ENCODE measurements around the gene CA5A. TPM values are rescaled to one million over a fixed set of nuclear protein-coding genes. Genes with fewer than 3 reads are reported as not detected.
"Not testable (repeated sequence)": the region's sequence is repeated elsewhere in the genome, so short reads cannot be mapped to it uniquely, and the experiment has no call there.

Gene CA5A
- total RNA-seq, 1 experiment from 2014 or later, result not detected

DNA sequence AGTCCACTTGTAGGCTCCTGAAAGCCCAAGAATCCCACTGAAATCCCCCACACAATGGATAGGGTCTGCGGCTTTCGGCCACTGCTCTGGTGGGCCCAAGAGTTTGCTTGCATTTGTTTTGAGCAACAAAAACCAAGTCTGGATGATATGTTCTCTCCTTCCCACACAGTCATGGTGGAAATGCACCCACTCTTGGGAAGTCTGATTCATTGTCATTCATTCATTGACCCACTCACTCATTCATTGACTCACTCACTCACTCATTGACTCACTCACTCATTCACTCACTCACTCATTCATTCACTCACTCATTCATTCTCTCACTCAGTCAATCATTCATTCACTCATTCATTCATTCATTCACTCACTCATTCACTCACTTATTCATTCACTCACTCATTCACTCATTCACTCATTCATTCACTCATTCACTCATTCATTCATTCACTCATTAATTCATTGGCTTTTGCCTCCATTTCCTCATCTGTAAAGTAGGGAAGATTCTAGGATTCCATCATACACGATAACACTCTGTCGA lies 2.2 kb upstream of the CA5A start:
- POLR2A ChIA-PET, result interaction anchor here (1.2 kb wide), 1 partner anchor 13 kb away, joined by 3 read pairs; the partner anchor contains the start of gene BANP
- no peaks in the 10 kb centered on the region for H3K9me2 ChIP-seq (ENCODE audit: insufficient read depth)
- no peaks in the 10 kb centered on the region for H3K4me1 ChIP-seq (ENCODE audit: control insufficient read depth in 1 of 2, insufficient read depth in 2 of 2, low read length in 2 of 2)
- RAD21 ChIA-PET (ENCODE audit: low non-redundant PET in 1 of 2, low total read pairs in 2 of 2, uncharacterized antibody in 2 of 2, unreplicated experiment in 2 of 2), result no interaction called here
- DNase-seq (ENCODE audit: low read depth, low spot score), result no peak
- H3K27me3 ChIP-seq (ENCODE audit: insufficient read depth, low read length), result no peaks in the 10 kb centered on the region
- TF ChIP-seq ZNF274 (IDR thresholded peaks at IDR 0.05; ENCODE audit: low read depth, low read length), result no peak
- H3K9me3 ChIP-seq (ENCODE audit: control insufficient read depth in 1 of 2, insufficient read depth in 1 of 2, low read depth in 1 of 2, low read length in 2 of 2), result no peaks in the 10 kb centered on the region
- no peaks in the 10 kb centered on the region for H3K79me2 ChIP-seq (ENCODE audit: insufficient read depth, low read length)
- no peak overlapping the region for H3K4me2 ChIP-seq (ENCODE audit: low read length)
- no TSS peak for BruUV-seq (replicated peaks)
- H3K36me3 ChIP-seq (ENCODE audit: control insufficient read depth in 1 of 2, insufficient read depth in 2 of 2, low read length in 2 of 2), result no peaks in the 10 kb centered on the region
- intact Hi-C loops (cut with micrococcal nuclease), result no loop called here
- no peak overlapping the region for H3K4me3 ChIP-seq (replicated peaks in 1 of 2; ENCODE audit: low read depth in 1 of 2, low read length in 2 of 2)
- no peak overlapping the region for H2AFZ ChIP-seq (ENCODE audit: low read depth, low read length, poor library complexity, severe bottlenecking)
- no peaks in the 10 kb centered on the region for H4K20me1 ChIP-seq (ENCODE audit: insufficient read depth)
- ATAC-seq, result no peak
- CTCF ChIA-PET, result no interaction called here
- H3K9ac ChIP-seq (ENCODE audit: low read length), result no peak overlapping the region
- no peak overlapping the region for H3K27ac ChIP-seq (ENCODE audit: low read depth, low read length)

DNA sequence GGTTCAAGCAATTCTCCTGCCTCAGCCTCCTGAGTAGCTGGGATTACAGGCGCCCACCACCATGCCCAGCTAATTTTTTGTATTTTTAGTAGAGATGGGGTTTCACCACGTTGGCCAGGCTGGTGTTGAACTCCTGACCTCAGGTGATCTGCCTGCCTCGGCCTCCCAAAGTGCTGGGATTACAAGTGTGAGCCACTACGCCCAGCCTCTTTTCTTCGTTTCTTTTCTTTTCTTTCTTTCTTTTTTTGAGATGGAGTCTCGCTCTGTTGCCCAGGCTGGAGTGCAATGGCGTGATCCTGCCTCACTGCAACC lies 858 bp upstream of the CA5A start:
- BruUV-seq (replicated peaks); H4K20me1 ChIP-seq (ENCODE audit: insufficient read depth); intact Hi-C loops (cut with micrococcal nuclease); H3K4me2 ChIP-seq (ENCODE audit: low read length); H3K4me3 ChIP-seq (replicated peaks in 1 of 2; ENCODE audit: low read depth in 1 of 2, low read length in 2 of 2); ATAC-seq; H3K36me3 ChIP-seq (ENCODE audit: control insufficient read depth in 1 of 2, insufficient read depth in 2 of 2, low read length in 2 of 2); H3K79me2 ChIP-seq (ENCODE audit: insufficient read depth, low read length); H3K27ac ChIP-seq (ENCODE audit: low read depth, low read length); H3K27me3 ChIP-seq (ENCODE audit: insufficient read depth, low read length); H3K9ac ChIP-seq (ENCODE audit: low read length); DNase-seq (ENCODE audit: low read depth, low spot score); RAD21 ChIA-PET (ENCODE audit: low non-redundant PET in 1 of 2, low total read pairs in 2 of 2, uncharacterized antibody in 2 of 2, unreplicated experiment in 2 of 2); H3K4me1 ChIP-seq (ENCODE audit: control insufficient read depth in 1 of 2, insufficient read depth in 2 of 2, low read length in 2 of 2); H2AFZ ChIP-seq (ENCODE audit: low read depth, low read length, poor library complexity, severe bottlenecking); H3K9me2 ChIP-seq (ENCODE audit: insufficient read depth); H3K9me3 ChIP-seq (ENCODE audit: control insufficient read depth in 1 of 2, insufficient read depth in 1 of 2, low read depth in 1 of 2, low read length in 2 of 2): not testable (repeated sequence)
- ChIA-PET CTCF (interaction anchor here (0.7 kb wide), 1 partner anchor 164 kb away, joined by 4 read pairs; no protein-coding TSS in a partner anchor), POLR2A (interaction anchor here (1.1 kb wide), 1 partner anchor 12 kb away, joined by 3 read pairs; no protein-coding TSS in a partner anchor)

DNA sequence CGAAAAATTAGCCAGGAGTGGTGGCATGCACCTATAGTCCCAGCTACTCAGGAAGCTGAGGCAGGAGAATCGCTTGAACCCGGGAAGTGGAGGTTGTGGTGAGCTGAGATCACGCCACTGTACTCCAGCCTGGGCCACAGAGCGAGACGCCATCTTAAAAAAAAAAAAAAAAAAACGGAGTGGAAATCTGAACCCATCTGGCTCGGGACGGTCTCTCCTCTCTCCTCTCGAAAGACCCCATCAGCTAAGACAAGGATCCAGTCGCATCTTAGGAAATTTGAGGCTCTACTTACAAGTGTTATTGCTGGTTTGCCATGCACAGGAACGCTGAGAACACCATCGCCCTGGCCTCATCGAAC lies 334 bp downstream of the CA5A start:
- H4K20me1 ChIP-seq (ENCODE audit: insufficient read depth); H3K36me3 ChIP-seq (ENCODE audit: control insufficient read depth in 1 of 2, insufficient read depth in 2 of 2, low read length in 2 of 2); CTCF ChIA-PET; H3K4me3 ChIP-seq (replicated peaks in 1 of 2; ENCODE audit: low read depth in 1 of 2, low read length in 2 of 2); H3K4me1 ChIP-seq (ENCODE audit: control insufficient read depth in 1 of 2, insufficient read depth in 2 of 2, low read length in 2 of 2); H3K9ac ChIP-seq (ENCODE audit: low read length); H3K4me2 ChIP-seq (ENCODE audit: low read length); intact Hi-C loops (cut with micrococcal nuclease); ATAC-seq; H3K9me3 ChIP-seq (ENCODE audit: control insufficient read depth in 1 of 2, insufficient read depth in 1 of 2, low read depth in 1 of 2, low read length in 2 of 2); POLR2A ChIA-PET; RAD21 ChIA-PET (ENCODE audit: low non-redundant PET in 1 of 2, low total read pairs in 2 of 2, uncharacterized antibody in 2 of 2, unreplicated experiment in 2 of 2); DNase-seq (ENCODE audit: low read depth, low spot score); H2AFZ ChIP-seq (ENCODE audit: low read depth, low read length, poor library complexity, severe bottlenecking); H3K79me2 ChIP-seq (ENCODE audit: insufficient read depth, low read length); H3K9me2 ChIP-seq (ENCODE audit: insufficient read depth); H3K27me3 ChIP-seq (ENCODE audit: insufficient read depth, low read length); H3K27ac ChIP-seq (ENCODE audit: low read depth, low read length); BruUV-seq (replicated peaks): not testable (repeated sequence)

DNA sequence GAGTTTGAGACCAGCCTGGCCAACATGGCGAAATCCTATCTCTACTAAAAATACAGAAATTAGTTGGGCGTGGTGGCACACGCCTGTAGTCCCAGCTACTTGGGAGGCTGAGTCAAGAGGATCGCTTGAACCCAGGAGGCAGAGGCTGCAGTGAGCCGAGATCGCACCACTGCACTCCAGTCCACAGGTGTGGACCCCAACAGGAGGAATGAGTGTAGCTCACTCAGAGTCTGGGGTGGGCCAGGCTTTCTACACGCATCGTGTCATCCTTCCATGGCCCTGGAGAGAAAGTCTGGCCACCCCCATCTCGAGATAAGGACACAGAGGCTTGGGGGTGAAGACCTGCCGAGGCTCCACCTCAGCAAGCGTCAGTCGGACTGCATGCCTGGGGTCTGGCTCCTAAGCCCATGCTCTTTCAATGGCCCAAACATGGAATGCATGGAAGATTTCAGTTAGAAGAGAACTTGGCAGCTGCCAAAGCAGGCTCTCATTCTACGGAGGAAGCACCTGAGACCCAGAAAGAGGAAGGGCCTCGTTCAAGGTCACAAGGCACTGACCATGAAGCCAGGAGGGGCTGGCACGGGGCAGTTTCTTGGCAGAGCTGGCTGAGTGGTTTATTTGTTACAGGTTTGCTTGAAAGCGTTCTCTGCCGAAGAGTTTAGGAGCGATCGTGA lies 1.4 kb downstream of the CA5A start:
- H3K4me3 ChIP-seq (replicated peaks in 1 of 2; ENCODE audit: low read depth in 1 of 2, low read length in 2 of 2); BruUV-seq (replicated peaks); H3K79me2 ChIP-seq (ENCODE audit: insufficient read depth, low read length); H3K9me3 ChIP-seq (ENCODE audit: control insufficient read depth in 1 of 2, insufficient read depth in 1 of 2, low read depth in 1 of 2, low read length in 2 of 2); H4K20me1 ChIP-seq (ENCODE audit: insufficient read depth); H3K9ac ChIP-seq (ENCODE audit: low read length); H3K9me2 ChIP-seq (ENCODE audit: insufficient read depth); H3K36me3 ChIP-seq (ENCODE audit: control insufficient read depth in 1 of 2, insufficient read depth in 2 of 2, low read length in 2 of 2); H3K27me3 ChIP-seq (ENCODE audit: insufficient read depth, low read length); intact Hi-C loops (cut with micrococcal nuclease); DNase-seq (ENCODE audit: low read depth, low spot score); H3K4me2 ChIP-seq (ENCODE audit: low read length); H3K4me1 ChIP-seq (ENCODE audit: control insufficient read depth in 1 of 2, insufficient read depth in 2 of 2, low read length in 2 of 2); ATAC-seq; CTCF ChIA-PET; H3K27ac ChIP-seq (ENCODE audit: low read depth, low read length); H2AFZ ChIP-seq (ENCODE audit: low read depth, low read length, poor library complexity, severe bottlenecking); POLR2A ChIA-PET: not testable (repeated sequence)
- RAD21 ChIA-PET (ENCODE audit: low non-redundant PET in 1 of 2, low total read pairs in 2 of 2, uncharacterized antibody in 2 of 2, unreplicated experiment in 2 of 2), result interaction anchor here in 1 of 2 experiments (0.6 kb wide), 1 partner anchor 9 kb away, joined by 3 read pairs; no protein-coding TSS in a partner anchor
